Activated CD4-positive, alpha-beta memory T cell treated with anti-CD3 and anti-CD28 coated beads, Interleukin-2, amount 10 ng/mL, durations not matched to agents 7 days and 5 days (primary cell): ENCODE results near the gene SPRR2F. TPM values are rescaled to one million over a fixed set of nuclear protein-coding genes. Genes with fewer than 3 reads are reported as not detected.
"Not testable (repeated sequence)": the region's sequence is repeated elsewhere in the genome, so short reads cannot be mapped to it uniquely, and the experiment has no call there.

Experiments
- CTCF ChIA-PET: fragments of 350-600 bp; sonication (Branson Sonifier 250); formaldehyde crosslinking; loops from one replicate; lab custom pipeline; 2021; ENCODE audit warnings: antibody characterized with exemption, inconsistent platforms; lab: Charles Lee
- POLR2A ChIA-PET: fragments of 350-600 bp; sonication (Branson Sonifier 250); formaldehyde crosslinking; loops from one replicate; lab custom pipeline; 2021; ENCODE audit warnings: antibody characterized with exemption; lab: Charles Lee
- DNase-seq: peaks from one replicate; pipeline ENCODE4 v3.0.0-alpha.2; 2020
- H3K27ac Mint-ChIP-seq: one replicate; pipeline ENCODE4 v1.8.0; 2021; ENCODE audit warnings: mild to moderate bottlenecking, mixed read lengths
- H3K27me3 Mint-ChIP-seq: one replicate; pipeline ENCODE4 v1.8.0; 2021; ENCODE audit warnings: mixed read lengths
- H3K36me3 Mint-ChIP-seq: one replicate; pipeline ENCODE4 v1.8.0; 2021; ENCODE audit warnings: low read depth, mixed read lengths
- H3K4me1 Mint-ChIP-seq: one replicate; pipeline ENCODE4 v1.8.0; 2021; ENCODE audit warnings: mixed read lengths
- H3K4me3 Mint-ChIP-seq: one replicate; pipeline ENCODE4 v1.8.0; 2021; ENCODE audit warnings: mild to moderate bottlenecking, mixed read lengths
- H3K9me3 Mint-ChIP-seq: one replicate; pipeline ENCODE4 v1.8.0; 2021; ENCODE audit warnings: mixed read lengths
- total RNA-seq, 2 experiments: library from RNA; stranded (reverse); gene quantifications; one replicate each; pipeline ENCODE4 v1.2.3, GENCODE V29; 2021

SPRR2F gene
- total RNA-seq, 2 experiments from 2014 or later: not detected

- DNase-seq: no peak
- CTCF ChIA-PET: no interaction called here
- Mint-ChIP-seq H3K4me1 (no peaks in the 10 kb centered on the region), H3K36me3 (no peaks in the 10 kb centered on the region), H3K27ac (no peak overlapping the region), H3K9me3 (no peaks in the 10 kb centered on the region), H3K27me3 (peaks cover 18% of the 10 kb centered on the region), H3K4me3 (no peak overlapping the region)
- POLR2A ChIA-PET: no interaction called here
Observed at GRCh38 chr1:153119491-153119971, 6.2 kb upstream of the SPRR2F start.

- POLR2A ChIA-PET, H3K36me3 Mint-ChIP-seq, CTCF ChIA-PET, H3K4me1 Mint-ChIP-seq, H3K4me3 Mint-ChIP-seq, H3K27ac Mint-ChIP-seq, DNase-seq, H3K9me3 Mint-ChIP-seq: not testable (repeated sequence)
- peaks cover 13% of the 10 kb centered on the region for H3K27me3 Mint-ChIP-seq
Observed at GRCh38 chr1:153115264-153115663, 1.9 kb upstream of the SPRR2F start.

- H3K27me3 Mint-ChIP-seq, H3K27ac Mint-ChIP-seq, DNase-seq, CTCF ChIA-PET, H3K4me1 Mint-ChIP-seq, H3K4me3 Mint-ChIP-seq, H3K9me3 Mint-ChIP-seq, H3K36me3 Mint-ChIP-seq, POLR2A ChIA-PET: not testable (repeated sequence)
Observed at GRCh38 chr1:153112454-153112853, 862 bp downstream of the SPRR2F start.

GRCh38 chr1:153100245-153100644, 13.1 kb downstream of the SPRR2F start:
- no peak for DNase-seq
- H3K4me3 Mint-ChIP-seq: no peak overlapping the region
- H3K27ac Mint-ChIP-seq: no peak overlapping the region
- CTCF ChIA-PET: no interaction called here
- no peaks in the 10 kb centered on the region for H3K9me3 Mint-ChIP-seq
- H3K4me1 Mint-ChIP-seq: no peaks in the 10 kb centered on the region
- H3K27me3 Mint-ChIP-seq: peaks cover 6% of the 10 kb centered on the region
- H3K36me3 Mint-ChIP-seq: no peaks in the 10 kb centered on the region
- POLR2A ChIA-PET: no interaction called here

GRCh38 chr1:153099461-153100045, 13.8 kb downstream of the SPRR2F start:
- POLR2A ChIA-PET: no interaction called here
- no peak for DNase-seq
- Mint-ChIP-seq H3K36me3 (no peaks in the 10 kb centered on the region), H3K9me3 (no peaks in the 10 kb centered on the region), H3K4me3 (no peak overlapping the region), H3K27ac (no peak overlapping the region), H3K27me3 (peaks cover 9% of the 10 kb centered on the region), H3K4me1 (no peaks in the 10 kb centered on the region)
- CTCF ChIA-PET: no interaction called here

GRCh38 chr1:153095764-153096163, 17.6 kb downstream of the SPRR2F start:
- H3K4me1 Mint-ChIP-seq: no peaks in the 10 kb centered on the region
- DNase-seq: no peak
- H3K4me3 Mint-ChIP-seq: no peak overlapping the region
- peaks cover 9% of the 10 kb centered on the region for H3K27me3 Mint-ChIP-seq
- H3K36me3 Mint-ChIP-seq: no peaks in the 10 kb centered on the region
- no peaks in the 10 kb centered on the region for H3K9me3 Mint-ChIP-seq
- CTCF ChIA-PET: no interaction called here
- H3K27ac Mint-ChIP-seq: no peak overlapping the region
- POLR2A ChIA-PET: no interaction called here

GRCh38 chr1:153094426-153094825, 18.9 kb downstream of the SPRR2F start, which contains the start of gene SPRR2E:
Gene SPRR2E (minus strand): TSS chr1:153094526. CDS start chr1:153093751, 775 bp downstream.
- CTCF ChIA-PET: no interaction called here
- Mint-ChIP-seq H3K27ac (no peak within 1 kb of the TSS), H3K4me3 (no peak within 1 kb of the TSS), H3K4me1 (no peaks in the 10 kb centered on the region), H3K36me3 (no peaks in the 10 kb centered on the region), H3K9me3 (no peaks in the 10 kb centered on the region), H3K27me3 (peaks cover 9% of the 10 kb centered on the region)
- DNase-seq: no peak
- POLR2A ChIA-PET: no interaction called here

GRCh38 chr1:153087652-153088051, 25.7 kb downstream of the SPRR2F start:
- ChIA-PET POLR2A (no interaction called here), CTCF (no interaction called here)
- H3K27me3 Mint-ChIP-seq: peaks cover 10% of the 10 kb centered on the region
- no peak overlapping the region for H3K4me3 Mint-ChIP-seq
- H3K9me3 Mint-ChIP-seq: no peaks in the 10 kb centered on the region
- no peak overlapping the region for H3K27ac Mint-ChIP-seq
- no peak for DNase-seq
- no peaks in the 10 kb centered on the region for H3K4me1 Mint-ChIP-seq
- no peaks in the 10 kb centered on the region for H3K36me3 Mint-ChIP-seq

GRCh38 chr1:153081736-153082135, 31.6 kb downstream of the SPRR2F start:
- Mint-ChIP-seq H3K36me3 (no peaks in the 10 kb centered on the region), H3K9me3 (no peaks in the 10 kb centered on the region), H3K27me3 (peaks cover 11% of the 10 kb centered on the region), H3K4me1 (no peaks in the 10 kb centered on the region), H3K27ac (no peak overlapping the region), H3K4me3 (no peak overlapping the region)
- ChIA-PET CTCF (no interaction called here), POLR2A (no interaction called here)
- DNase-seq: no peak

- DNase-seq: no peak
- CTCF ChIA-PET: no interaction called here
- no peak overlapping the region for H3K4me3 Mint-ChIP-seq
- no peak overlapping the region for H3K27ac Mint-ChIP-seq
- POLR2A ChIA-PET: no interaction called here
- H3K36me3 Mint-ChIP-seq: no peaks in the 10 kb centered on the region
- H3K9me3 Mint-ChIP-seq: no peaks in the 10 kb centered on the region
- H3K27me3 Mint-ChIP-seq: peaks cover 7% of the 10 kb centered on the region
- no peaks in the 10 kb centered on the region for H3K4me1 Mint-ChIP-seq
Observed at GRCh38 chr1:153072806-153073726, 40.2 kb downstream of the SPRR2F start.

GRCh38 chr1:153071511-153071910, 41.8 kb downstream of the SPRR2F start, which contains the start of gene SPRR2B:
Gene SPRR2B (minus strand): TSS chr1:153071611. CDS start chr1:153070839, 772 bp downstream.
- no peak for DNase-seq
- Mint-ChIP-seq H3K4me3 (no peak within 1 kb of the TSS), H3K9me3 (no peaks in the 10 kb centered on the region), H3K4me1 (no peaks in the 10 kb centered on the region), H3K27ac (no peak within 1 kb of the TSS), H3K36me3 (no peaks in the 10 kb centered on the region), H3K27me3 (peaks cover 15% of the 10 kb centered on the region)
- ChIA-PET POLR2A (no interaction called here), CTCF (no interaction called here)

GRCh38 chr1:153070243-153070642, 43.1 kb downstream of the SPRR2F start:
- no peaks in the 10 kb centered on the region for H3K36me3 Mint-ChIP-seq
- no peaks in the 10 kb centered on the region for H3K9me3 Mint-ChIP-seq
- ChIA-PET CTCF (interaction anchor here (0.5 kb wide), 1 partner anchor 266 kb away, joined by 5 read pairs; no protein-coding TSS in a partner anchor), POLR2A (no interaction called here)
- peaks cover 19% of the 10 kb centered on the region for H3K27me3 Mint-ChIP-seq
- no peak for DNase-seq
- H3K4me1 Mint-ChIP-seq: no peaks in the 10 kb centered on the region
- no peak overlapping the region for H3K27ac Mint-ChIP-seq
- no peak overlapping the region for H3K4me3 Mint-ChIP-seq
